Ectodermal cell (in vitro differentiated cells): ENCODE measurements around the gene WT1.

Source experiments
- H3K27ac ChIP-seq: 2 replicates; pipeline ENCODE4 v1.7.0; 2013; ENCODE audit warnings: mild to moderate bottlenecking, low read depth, low read length; ENCODE audit not compliant: insufficient read depth, poor library complexity, severe bottlenecking
- H3K27me3 ChIP-seq: 2 replicates; pipeline ENCODE4 v1.7.0; 2013; ENCODE audit warnings: mild to moderate bottlenecking, low read length; ENCODE audit not compliant: insufficient read depth, control insufficient read depth, poor library complexity, severe bottlenecking
- H3K36me3 ChIP-seq: one replicate; pipeline ENCODE4 v1.7.0; 2013; ENCODE audit warnings: low read length; ENCODE audit not compliant: control insufficient read depth, insufficient read depth
- H3K4me1 ChIP-seq: one replicate; pipeline ENCODE4 v1.7.0; 2013; ENCODE audit warnings: low read length; ENCODE audit not compliant: control insufficient read depth, insufficient read depth
- H3K4me3 ChIP-seq: 2 replicates; pipeline ENCODE4 v1.7.0; 2013; ENCODE audit warnings: low read depth, low read length, control low read depth; ENCODE audit not compliant: insufficient read depth
- H3K9me3 ChIP-seq: 2 replicates; pipeline ENCODE4 v1.7.0; 2013; ENCODE audit warnings: mild to moderate bottlenecking, low read length, moderate library complexity; ENCODE audit not compliant: control insufficient read depth
- WGBS, 2 experiments: methylation state at CpG; one replicate each; pipeline ENCODE4 v1.1.7; 2013; ENCODE audit warnings: missing lambda C conversion rate in 2 of 2; 5-methylcytosine and 5-hydroxymethylcytosine counted together

The WT1 gene

DNA sequence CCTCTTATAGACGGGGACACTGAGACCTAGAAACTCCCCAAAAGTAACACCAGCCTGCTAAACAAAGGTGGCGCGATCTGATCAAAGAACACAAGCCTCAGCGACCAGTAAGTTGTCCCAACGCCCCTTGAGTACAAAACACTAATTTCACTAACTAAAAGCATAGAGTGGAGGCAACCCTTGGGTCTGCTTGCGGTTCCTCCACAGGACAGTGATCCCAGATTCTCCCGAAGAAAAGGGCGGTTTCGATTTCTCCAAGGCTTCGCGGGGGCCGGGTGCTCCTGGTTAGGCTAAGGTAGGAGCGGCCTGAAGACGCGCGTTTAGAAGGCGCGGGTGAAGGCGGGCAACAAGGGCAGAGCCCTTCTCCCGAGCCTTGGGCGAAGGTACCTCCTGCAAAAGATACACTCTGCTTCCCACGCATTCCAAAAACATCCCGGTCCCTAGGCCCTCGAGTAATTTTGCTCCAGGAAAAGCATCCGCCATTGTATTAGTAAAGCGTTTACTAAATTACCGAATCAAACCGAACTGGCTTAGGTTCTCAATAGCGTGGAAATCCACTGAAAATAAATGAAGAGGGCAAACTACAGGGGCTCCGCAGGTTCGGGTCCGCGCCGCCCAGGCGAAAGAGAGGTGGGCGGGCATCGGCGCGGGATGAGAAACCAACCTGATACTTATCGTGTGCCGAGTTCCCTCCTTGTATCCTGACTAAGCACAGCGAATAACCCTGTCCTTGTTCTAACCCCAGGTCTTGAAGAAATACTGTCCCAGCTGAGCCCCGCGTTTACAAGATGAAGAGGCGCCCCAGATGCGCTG is 2.0 kb downstream of the WT1 start:
- Histone ChIP-seq H3K4me1 (peaks cover 15% of the 10 kb centered on the region), H3K36me3 (no peaks in the 10 kb centered on the region), H3K27ac (no peak overlapping the region), H3K4me3 (no peak overlapping the region), H3K9me3 (no peaks in the 10 kb centered on the region), H3K27me3 (peaks cover 100% of the 10 kb centered on the region)
- 7% methylated on average over 46 of the region's 46 CpGs for WGBS, 2 experiments

DNA sequence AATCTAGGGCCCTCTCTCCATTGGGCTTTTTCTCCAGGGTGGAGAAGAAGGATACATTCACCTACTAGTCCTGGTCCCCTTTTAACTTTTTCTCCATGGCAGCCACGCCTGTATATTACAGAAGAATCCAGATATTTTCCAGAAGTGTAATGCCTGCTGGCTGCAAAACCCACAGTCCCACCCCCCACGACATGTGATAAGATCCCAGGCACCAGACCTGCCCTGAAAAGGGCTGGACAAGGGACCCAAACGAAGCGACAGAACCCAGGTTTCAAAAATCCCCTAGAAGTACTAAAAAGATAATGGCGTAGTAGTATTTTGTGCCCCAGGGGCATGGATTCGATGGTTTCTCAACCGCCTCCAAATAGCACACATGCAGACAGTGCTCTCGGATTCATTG is 2.8 kb downstream of the WT1 start:
- H3K27ac ChIP-seq: no peak overlapping the region
- H3K4me1 ChIP-seq: peaks cover 15% of the 10 kb centered on the region
- H3K4me3 ChIP-seq: no peak overlapping the region
- peaks cover 100% of the 10 kb centered on the region for H3K27me3 ChIP-seq
- WGBS, 2 experiments: 17 to 18% methylated on average over 8 of the region's 8 CpGs
- no peaks in the 10 kb centered on the region for H3K36me3 ChIP-seq
- no peaks in the 10 kb centered on the region for H3K9me3 ChIP-seq

DNA sequence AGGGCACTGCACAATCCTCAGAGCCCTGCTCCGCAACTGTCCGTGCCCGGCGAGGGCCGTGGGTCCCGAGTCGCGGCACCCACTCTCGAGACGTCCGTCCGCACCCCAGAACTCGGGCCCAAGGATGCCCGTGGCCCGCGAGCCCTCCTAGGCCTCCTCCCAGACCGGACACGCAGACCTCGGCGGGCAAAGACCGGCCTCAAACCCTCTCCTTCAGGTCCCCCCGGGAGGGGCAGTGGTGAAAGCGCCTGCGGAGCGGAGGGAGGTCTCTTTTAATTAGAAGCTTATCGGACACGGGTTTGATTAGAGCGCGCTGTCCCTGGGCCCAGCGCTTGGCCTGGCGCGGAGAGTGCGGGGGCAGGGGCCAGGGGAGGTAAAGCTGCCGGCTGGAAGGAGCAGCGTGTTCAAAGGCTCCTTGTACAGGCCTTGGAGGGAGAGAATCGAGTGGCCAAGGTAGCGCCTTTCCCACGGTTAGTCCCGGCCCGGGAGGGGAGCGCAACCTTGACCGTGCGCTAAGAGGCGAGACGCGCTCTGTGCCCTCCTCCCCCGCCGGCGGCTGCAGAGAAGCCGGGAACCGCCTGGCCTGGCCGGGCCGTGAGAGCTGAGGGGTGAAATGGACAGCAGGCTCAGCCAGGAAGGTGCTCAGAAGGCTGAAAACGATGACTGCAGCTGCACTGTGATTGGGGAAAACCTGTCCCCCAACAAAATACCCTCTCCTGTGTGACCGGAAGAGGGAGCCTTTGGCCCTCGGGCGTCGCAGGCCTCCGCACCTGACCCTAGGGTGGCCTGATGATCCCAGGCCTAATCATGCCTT is 4.6 kb downstream of the WT1 start:
- Histone ChIP-seq H3K9me3 (no peaks in the 10 kb centered on the region), H3K4me1 (peaks cover 13% of the 10 kb centered on the region), H3K4me3 (no peak overlapping the region), H3K27ac (no peak overlapping the region), H3K36me3 (no peaks in the 10 kb centered on the region), H3K27me3 (peaks cover 100% of the 10 kb centered on the region)
- 2% methylated on average over 59 of the region's 59 CpGs for WGBS, 2 experiments

DNA sequence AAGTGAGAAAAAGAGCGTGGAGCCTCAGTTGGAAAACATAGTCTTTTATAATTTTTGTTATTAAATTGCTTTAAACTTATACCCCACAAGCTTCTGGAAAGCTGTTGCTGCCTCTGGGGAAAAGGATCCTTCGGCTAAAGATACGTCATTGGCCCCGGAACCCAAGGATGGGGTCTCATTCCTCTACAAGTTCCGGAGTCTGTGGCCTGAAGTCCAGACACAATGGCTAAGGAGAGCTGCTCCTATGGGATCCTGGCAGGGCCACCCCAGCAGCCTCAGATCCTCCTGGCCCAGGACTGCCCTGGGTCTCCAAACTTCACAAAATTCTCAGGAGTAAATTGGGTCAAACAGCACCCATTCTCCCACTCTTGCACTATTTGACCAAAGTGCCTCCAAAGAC is 5.9 kb downstream of the WT1 start:
- WGBS, 2 experiments: 39 to 42% methylated on average over 4 of the region's 5 CpGs
- Histone ChIP-seq H3K4me1 (peaks cover 13% of the 10 kb centered on the region), H3K4me3 (no peak overlapping the region), H3K9me3 (no peaks in the 10 kb centered on the region), H3K27me3 (peaks cover 100% of the 10 kb centered on the region), H3K36me3 (no peaks in the 10 kb centered on the region), H3K27ac (no peak overlapping the region)

- no peaks in the 10 kb centered on the region for H3K36me3 ChIP-seq
- H3K4me3 ChIP-seq: no peak overlapping the region
- H3K27ac ChIP-seq: no peak overlapping the region
- 8 to 11% methylated on average over 31 of the region's 31 CpGs for WGBS, 2 experiments
- H3K4me1 ChIP-seq: peaks cover 13% of the 10 kb centered on the region
- peaks cover 100% of the 10 kb centered on the region for H3K27me3 ChIP-seq
- no peaks in the 10 kb centered on the region for H3K9me3 ChIP-seq
Measured at GRCh38 chr11:32428665-32429303, 6.6 kb downstream of the WT1 start.

DNA sequence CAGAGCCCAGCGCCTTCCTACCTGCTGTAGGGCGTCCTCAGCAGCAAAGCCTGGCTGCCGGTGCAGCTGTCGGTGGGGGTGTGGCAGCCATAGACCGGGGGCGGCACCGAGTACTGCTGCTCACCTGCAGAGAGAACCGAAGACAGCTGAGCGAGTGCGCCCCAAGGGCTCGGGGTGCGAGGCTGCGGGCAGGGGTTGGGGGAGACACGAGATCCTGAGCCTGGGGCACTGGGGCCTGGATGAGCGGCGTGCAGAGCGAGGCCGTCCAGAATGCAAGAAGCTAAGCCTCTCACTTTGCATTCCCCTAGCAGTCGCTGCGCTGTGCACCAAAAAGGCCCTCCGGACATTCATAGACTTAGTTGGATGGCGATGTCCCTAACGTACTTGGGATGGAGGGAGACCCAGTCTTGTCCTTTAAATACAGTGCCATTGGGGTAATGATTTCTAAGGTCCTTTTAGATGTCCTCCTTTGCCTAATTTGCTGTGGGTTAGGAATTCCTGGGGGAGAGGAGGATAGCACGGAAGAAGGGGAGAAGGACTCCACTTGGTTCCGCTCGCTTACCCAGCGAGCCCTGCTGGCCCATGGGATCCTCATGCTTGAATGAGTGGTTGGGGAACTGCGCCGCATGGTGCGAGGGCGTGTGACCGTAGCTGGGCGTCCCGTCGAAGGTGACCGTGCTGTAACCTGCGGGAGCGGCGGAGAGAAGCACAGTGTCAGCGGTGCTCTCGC is 7.2 kb downstream of the WT1 start:
- Histone ChIP-seq H3K4me1 (peaks cover 13% of the 10 kb centered on the region), H3K36me3 (no peaks in the 10 kb centered on the region), H3K27ac (no peak overlapping the region), H3K27me3 (peaks cover 100% of the 10 kb centered on the region), H3K4me3 (no peak overlapping the region), H3K9me3 (no peaks in the 10 kb centered on the region)
- WGBS, 2 experiments: 3 to 4% methylated on average over 41 of the region's 41 CpGs

GRCh38 chr11:32427616-32427934 is 7.8 kb downstream of the WT1 start:
- H3K4me1 ChIP-seq: peaks cover 13% of the 10 kb centered on the region
- no peaks in the 10 kb centered on the region for H3K36me3 ChIP-seq
- WGBS, 2 experiments: 7 to 11% methylated on average over 18 of the region's 18 CpGs
- H3K4me3 ChIP-seq: no peak overlapping the region
- H3K27ac ChIP-seq: no peak overlapping the region
- H3K9me3 ChIP-seq: no peaks in the 10 kb centered on the region
- peaks cover 100% of the 10 kb centered on the region for H3K27me3 ChIP-seq

GRCh38 chr11:32426819-32427615 is 8.3 kb downstream of the WT1 start:
- peaks cover 100% of the 10 kb centered on the region for H3K27me3 ChIP-seq
- no peak overlapping the region for H3K27ac ChIP-seq
- H3K4me3 ChIP-seq: peak overlapping the region; percentile 14
- no peaks in the 10 kb centered on the region for H3K9me3 ChIP-seq
- 2 to 4% methylated on average over 53 to 59 of the region's 59 CpGs for WGBS, 2 experiments
- no peaks in the 10 kb centered on the region for H3K36me3 ChIP-seq
- H3K4me1 ChIP-seq: peaks cover 13% of the 10 kb centered on the region

- Histone ChIP-seq H3K36me3 (no peaks in the 10 kb centered on the region), H3K9me3 (no peaks in the 10 kb centered on the region), H3K4me1 (peaks cover 13% of the 10 kb centered on the region), H3K27me3 (peaks cover 93% of the 10 kb centered on the region), H3K4me3 (no peak overlapping the region), H3K27ac (no peak overlapping the region)
- 9 to 11% methylated on average over 12 of the region's 12 CpGs for WGBS, 2 experiments
Measured at GRCh38 chr11:32426192-32426591, 9.1 kb downstream of the WT1 start.
